GM12874 (cell line): ENCODE data around the gene PRMT5.

Experiments
- CTCF ChIP-seq: IDR thresholded peaks from 2 replicates; pipeline ENCODE4 v1.5.1; 2011; ENCODE audit warnings: low read depth, mild to moderate bottlenecking, control low read depth, low read length, moderate library complexity; ENCODE audit not compliant: insufficient read depth

PRMT5 gene

GRCh38 chr14:22929104-22929960 lies at the start of gene PRMT5:
PRMT5 (minus strand) TSS chr14:22929376; CDS start chr14:22929361, 15 bp downstream.
- TF ChIP-seq CTCF = no peak

- TF ChIP-seq CTCF = no peak
Observed at GRCh38 chr14:22978487-22978837, 49.3 kb upstream of the PRMT5 start.

- TF ChIP-seq CTCF = no peak
Observed at GRCh38 chr14:22977684-22978486, 48.7 kb upstream of the PRMT5 start.

GRCh38 chr14:22977434-22977683 lies 48.2 kb upstream of the PRMT5 start:
- no peak for TF ChIP-seq CTCF

- no peak for TF ChIP-seq CTCF
Observed at GRCh38 chr14:22976620-22977433, 47.7 kb upstream of the PRMT5 start.

- no peak for TF ChIP-seq CTCF
Observed at GRCh38 chr14:22974530-22975313, 45.5 kb upstream of the PRMT5 start.
